NB4 (cell line): Measurements from ENCODE around the gene C5.
A peak's percentile ranks its signal among the peaks of the same experiment; 100 is the strongest.

Experiments used
- DNase-seq: peaks from one replicate; pipeline ENCODE4 v3.0.0; 2010; ENCODE audit warnings: low read depth
- H3K4me3 ChIP-seq: one replicate; pipeline ENCODE4 v1.5.1; 2011; ENCODE audit warnings: mild to moderate bottlenecking, low read depth, low read length, moderate library complexity
- CTCF ChIP-seq: IDR thresholded peaks from one replicate; pipeline ENCODE4 v1.5.1; 2012; ENCODE audit warnings: low read depth, low read length
- MAX ChIP-seq: IDR thresholded peaks from 2 replicates; pipeline ENCODE4 v1.6.1; 2011; ENCODE audit warnings: low read depth, low read length
- MYC ChIP-seq: IDR thresholded peaks from 2 replicates; pipeline ENCODE4 v1.6.1; 2011; ENCODE audit warnings: low read depth, low read length
- POLR2A ChIP-seq: IDR thresholded peaks from 2 replicates; pipeline ENCODE4 v1.6.1; 2011; ENCODE audit warnings: mild to moderate bottlenecking; ENCODE audit not compliant: insufficient read length; ENCODE audit errors: extremely low read depth

The C5 gene

GRCh38 chr9:120916991-120917880, 132.8 kb downstream of the C5 start:
- DNase-seq, result no peak
- H3K4me3 ChIP-seq, result no peak overlapping the region
- no peak for TF ChIP-seq MAX

- H3K4me3 ChIP-seq, result no peak overlapping the region
- TF ChIP-seq MYC (no peak), MAX (no peak), POLR2A (no peak), CTCF (no peak)
- no peak for DNase-seq
Observed at GRCh38 chr9:120916588-120916987, 133.5 kb downstream of the C5 start.

GRCh38 chr9:120915854-120916470, 134.1 kb downstream of the C5 start:
- H3K4me3 ChIP-seq, result no peak overlapping the region

GRCh38 chr9:120914953-120915352, 135.1 kb downstream of the C5 start:
- H3K4me3 ChIP-seq, result no peak overlapping the region
- DNase-seq, result no peak
- TF ChIP-seq MYC (no peak), CTCF (no peak), MAX (no peak), POLR2A (no peak)

More at GRCh38 chr9:120915854-120916470, 134.1 kb downstream of the C5 start:
- TF ChIP-seq CTCF (no peak), POLR2A (no peak), MAX (no peak), MYC (no peak)
- DNase-seq, result peak; percentile 48

GRCh38 chr9:120914396-120914795, 135.7 kb downstream of the C5 start:
- no peak for DNase-seq
- no peak for TF ChIP-seq MAX
- TF ChIP-seq POLR2A, result no peak
- TF ChIP-seq MYC, result no peak
- no peak for TF ChIP-seq CTCF
- no peak overlapping the region for H3K4me3 ChIP-seq

- DNase-seq, result peak; percentile 46
- TF ChIP-seq POLR2A (no peak), MAX (no peak; the same call in 1 of the 2 replicates), MYC (no peak), CTCF (no peak)
Observed at GRCh38 chr9:120913647-120914264, 136.3 kb downstream of the C5 start.

More at GRCh38 chr9:120913647-120914264, 136.3 kb downstream of the C5 start:
- no peak overlapping the region for H3K4me3 ChIP-seq
